ENCODE results near the gene SETBP1. TPM values are rescaled to one million over a fixed set of nuclear protein-coding genes. Genes with fewer than 3 reads are reported as not detected.

SETBP1 gene
- total RNA-seq, 1 donor from 2014 or later: 80.0 TPM

DNA sequence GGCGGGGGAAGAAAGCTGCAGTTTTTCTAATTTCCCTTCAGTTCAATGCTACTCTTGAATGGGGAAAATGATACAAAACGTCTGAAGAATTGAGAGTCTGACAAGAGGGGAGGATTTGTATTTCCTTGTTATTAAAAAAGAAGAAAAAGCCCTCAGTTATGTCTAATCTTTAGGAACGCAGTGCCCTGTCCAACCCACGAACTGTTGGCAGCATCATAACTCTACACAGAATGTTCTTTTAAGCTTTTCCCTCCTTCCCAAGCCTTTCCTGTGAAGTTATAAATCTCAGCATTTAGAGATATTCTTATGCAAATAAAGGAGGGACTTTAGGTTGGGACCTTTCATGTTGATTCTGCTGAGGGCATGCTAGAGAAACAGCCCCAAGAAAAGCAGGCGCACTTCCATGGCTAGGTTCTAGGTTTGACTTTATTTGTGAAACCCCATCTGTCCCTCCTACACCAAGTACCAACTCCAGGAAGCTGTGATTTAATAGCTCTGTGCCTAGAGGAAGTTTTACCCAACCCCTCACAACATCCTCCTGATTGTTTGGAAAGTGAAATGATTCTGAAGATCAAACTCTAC is 288.6 kb downstream of the SETBP1 start:
- Mint-ChIP-seq H3K27me3 (ENCODE audit: unreplicated experiment) (no peaks in the 10 kb centered on the region), H3K27ac (ENCODE audit: unreplicated experiment) (peak overlapping the region; percentile 33), H3K36me3 (ENCODE audit: unreplicated experiment) (peaks cover 28% of the 10 kb centered on the region), H3K4me3 (ENCODE audit: unreplicated experiment) (no peak overlapping the region), H3K4me1 (ENCODE audit: unreplicated experiment) (peaks cover 26% of the 10 kb centered on the region), H3K9me3 (ENCODE audit: unreplicated experiment) (no peaks in the 10 kb centered on the region)
- no peak for DNase-seq (ENCODE audit: extremely low spot score, unreplicated experiment)
- TF ChIP-seq, protein P1, sequence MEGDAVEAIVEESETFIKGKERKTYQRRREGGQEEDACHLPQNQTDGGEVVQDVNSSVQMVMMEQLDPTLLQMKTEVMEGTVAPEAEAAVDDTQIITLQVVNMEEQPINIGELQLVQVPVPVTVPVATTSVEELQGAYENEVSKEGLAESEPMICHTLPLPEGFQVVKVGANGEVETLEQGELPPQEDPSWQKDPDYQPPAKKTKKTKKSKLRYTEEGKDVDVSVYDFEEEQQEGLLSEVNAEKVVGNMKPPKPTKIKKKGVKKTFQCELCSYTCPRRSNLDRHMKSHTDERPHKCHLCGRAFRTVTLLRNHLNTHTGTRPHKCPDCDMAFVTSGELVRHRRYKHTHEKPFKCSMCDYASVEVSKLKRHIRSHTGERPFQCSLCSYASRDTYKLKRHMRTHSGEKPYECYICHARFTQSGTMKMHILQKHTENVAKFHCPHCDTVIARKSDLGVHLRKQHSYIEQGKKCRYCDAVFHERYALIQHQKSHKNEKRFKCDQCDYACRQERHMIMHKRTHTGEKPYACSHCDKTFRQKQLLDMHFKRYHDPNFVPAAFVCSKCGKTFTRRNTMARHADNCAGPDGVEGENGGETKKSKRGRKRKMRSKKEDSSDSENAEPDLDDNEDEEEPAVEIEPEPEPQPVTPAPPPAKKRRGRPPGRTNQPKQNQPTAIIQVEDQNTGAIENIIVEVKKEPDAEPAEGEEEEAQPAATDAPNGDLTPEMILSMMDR (IDR thresholded peaks at IDR 0.05): no peak

DNA sequence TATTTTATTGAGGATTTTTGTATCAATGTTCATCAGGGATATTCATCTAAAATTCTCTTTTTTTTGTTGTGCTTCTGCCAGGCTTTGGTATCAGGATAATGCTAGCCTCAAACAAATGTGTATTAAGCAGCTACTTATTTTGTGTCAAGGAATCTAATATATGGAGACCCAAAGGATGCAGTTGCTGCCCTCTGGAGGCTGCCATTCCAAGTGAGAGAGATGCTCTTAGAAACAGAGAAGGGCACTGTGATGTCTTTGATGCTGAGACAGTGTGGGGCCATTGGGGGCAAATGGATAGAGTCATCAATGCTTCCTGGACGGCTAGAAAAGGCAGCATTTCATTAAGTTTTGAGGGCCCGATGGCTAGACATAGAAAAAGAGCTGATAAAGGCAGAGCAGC is 292.6 kb downstream of the SETBP1 start:
- DNase-seq (ENCODE audit: extremely low spot score, unreplicated experiment): no peak
- Mint-ChIP-seq H3K4me3 (ENCODE audit: unreplicated experiment) (no peak overlapping the region), H3K36me3 (ENCODE audit: unreplicated experiment) (peaks cover 13% of the 10 kb centered on the region), H3K4me1 (ENCODE audit: unreplicated experiment) (peaks cover 19% of the 10 kb centered on the region), H3K9me3 (ENCODE audit: unreplicated experiment) (no peaks in the 10 kb centered on the region), H3K27me3 (ENCODE audit: unreplicated experiment) (no peaks in the 10 kb centered on the region), H3K27ac (ENCODE audit: unreplicated experiment) (no peak overlapping the region)
- TF ChIP-seq, protein P1 (IDR thresholded peaks at IDR 0.05): peak; percentile 33

DNA sequence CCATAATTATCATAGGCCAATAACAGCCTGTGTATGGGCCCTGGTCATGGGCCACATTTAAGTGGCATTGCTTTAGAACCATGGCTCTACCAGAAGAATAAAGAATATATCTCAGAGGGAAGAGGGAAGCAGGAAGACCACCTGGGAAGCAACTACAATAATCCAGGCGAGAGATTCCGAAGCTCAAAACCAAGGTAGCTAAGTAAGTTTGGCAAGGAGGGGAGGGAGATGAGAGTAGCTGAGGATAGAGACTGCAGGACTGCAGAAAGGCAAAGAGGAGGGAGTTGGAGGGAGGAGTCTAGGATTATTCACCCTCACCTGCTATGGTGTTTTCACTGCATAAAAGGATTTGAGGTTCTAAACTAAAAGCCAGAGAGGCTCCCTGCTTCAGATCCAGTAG is 293.5 kb downstream of the SETBP1 start:
- TF ChIP-seq, protein P1 (IDR thresholded peaks at IDR 0.05): no peak
- peaks cover 19% of the 10 kb centered on the region for H3K36me3 Mint-ChIP-seq (ENCODE audit: unreplicated experiment)
- H3K9me3 Mint-ChIP-seq (ENCODE audit: unreplicated experiment): no peaks in the 10 kb centered on the region
- no peak overlapping the region for H3K4me3 Mint-ChIP-seq (ENCODE audit: unreplicated experiment)
- peaks cover 10% of the 10 kb centered on the region for H3K4me1 Mint-ChIP-seq (ENCODE audit: unreplicated experiment)
- DNase-seq (ENCODE audit: extremely low spot score, unreplicated experiment): no peak
- H3K27me3 Mint-ChIP-seq (ENCODE audit: unreplicated experiment): no peaks in the 10 kb centered on the region
- H3K27ac Mint-ChIP-seq (ENCODE audit: unreplicated experiment): no peak overlapping the region

DNA sequence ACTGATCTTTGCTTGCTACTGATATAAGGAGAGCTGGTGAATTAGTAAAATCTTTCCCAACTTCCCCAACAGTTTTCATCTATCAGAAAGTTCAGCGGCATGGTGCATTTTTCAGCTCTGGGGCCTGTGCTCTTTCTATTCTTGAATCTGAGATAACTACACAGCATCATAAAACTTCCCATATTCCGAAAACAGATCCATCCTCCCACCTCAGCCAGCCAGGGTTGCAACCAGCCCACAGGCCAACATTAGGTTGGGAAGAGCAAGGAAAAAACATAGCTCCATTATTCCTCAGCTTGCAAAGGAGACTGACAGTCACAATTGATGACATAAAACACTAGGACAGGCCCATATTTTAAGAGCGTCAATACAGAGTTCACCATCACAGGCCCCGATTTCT is 297.2 kb downstream of the SETBP1 start:
- Mint-ChIP-seq H3K9me3 (ENCODE audit: unreplicated experiment) (no peaks in the 10 kb centered on the region), H3K36me3 (ENCODE audit: unreplicated experiment) (peaks cover 24% of the 10 kb centered on the region)

DNA sequence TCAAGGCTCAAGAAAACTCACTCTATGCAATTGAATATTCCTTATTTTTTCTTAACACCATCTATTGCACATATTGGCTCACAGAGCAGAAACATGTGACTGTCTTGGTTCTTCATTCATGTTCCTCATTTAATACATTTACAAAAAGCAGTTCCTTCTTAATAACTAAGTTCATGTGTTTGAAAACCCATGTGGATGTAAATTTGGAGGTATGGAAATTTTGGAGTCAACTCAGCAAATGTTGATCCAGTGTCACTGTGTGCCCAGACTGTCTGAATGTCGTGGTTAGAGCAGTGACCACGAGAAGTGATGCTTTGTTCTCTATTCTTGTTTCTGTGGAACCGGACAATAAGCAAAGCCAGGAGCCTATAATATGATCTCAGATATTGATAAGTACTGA is 299.1 kb downstream of the SETBP1 start:
- Mint-ChIP-seq H3K27me3 (ENCODE audit: unreplicated experiment) (no peaks in the 10 kb centered on the region), H3K4me1 (ENCODE audit: unreplicated experiment) (no peaks in the 10 kb centered on the region), H3K36me3 (ENCODE audit: unreplicated experiment) (peaks cover 18% of the 10 kb centered on the region), H3K4me3 (ENCODE audit: unreplicated experiment) (no peak overlapping the region), H3K9me3 (ENCODE audit: unreplicated experiment) (no peaks in the 10 kb centered on the region), H3K27ac (ENCODE audit: unreplicated experiment) (no peak overlapping the region)
- TF ChIP-seq, protein P1 (IDR thresholded peaks at IDR 0.05): no peak
- no peak for DNase-seq (ENCODE audit: extremely low spot score, unreplicated experiment)

More for the DNA sequence above, 297.2 kb downstream of the SETBP1 start:
- Mint-ChIP-seq H3K4me3 (ENCODE audit: unreplicated experiment) (no peak overlapping the region), H3K4me1 (ENCODE audit: unreplicated experiment) (no peaks in the 10 kb centered on the region), H3K27ac (ENCODE audit: unreplicated experiment) (no peak overlapping the region), H3K27me3 (ENCODE audit: unreplicated experiment) (no peaks in the 10 kb centered on the region)
- TF ChIP-seq, protein P1 (IDR thresholded peaks at IDR 0.05): no peak
- DNase-seq (ENCODE audit: extremely low spot score, unreplicated experiment): no peak
